HepG2 (cell line): ENCODE results near the gene RPAP3. TPM values are rescaled to one million over a fixed set of nuclear protein-coding genes. Genes with fewer than 3 reads are reported as not detected.

Experiments
- ADNP ChIP-seq: sonication (generic); formaldehyde crosslinking; IDR thresholded peaks from 2 replicates; pipeline ENCODE4 v1.4.0; 2020; ENCODE audit warnings: missing genetic modification reagents
- ATAD3A ChIP-seq: sonication (generic); formaldehyde crosslinking; IDR thresholded peaks from 2 replicates; pipeline ENCODE4 v1.4.0; 2020; ENCODE audit warnings: missing genetic modification reagents
- CEBPZ ChIP-seq: IDR thresholded peaks from 2 replicates; pipeline ENCODE4 v1.6.1; 2012; ENCODE audit warnings: low read length, improper control_type of control experiment
- CENPBD1 ChIP-seq: sonication (generic); formaldehyde crosslinking; IDR thresholded peaks from 2 replicates; pipeline ENCODE4 v1.8.0; 2022; ENCODE audit warnings: missing genetic modification reagents, low read depth, mild to moderate bottlenecking, borderline replicate concordance
- HDAC1 ChIP-seq: sonication (generic); formaldehyde crosslinking; IDR thresholded peaks from 2 replicates; pipeline ENCODE4 v1.5.1; 2020; ENCODE audit warnings: mild to moderate bottlenecking, missing genetic modification reagents
- HIVEP1 ChIP-seq: sonication (generic); formaldehyde crosslinking; IDR thresholded peaks from 2 replicates; pipeline ENCODE4 v1.4.0; 2020; ENCODE audit warnings: mild to moderate bottlenecking, missing genetic modification reagents
- HOXA9 ChIP-seq: sonication (generic); formaldehyde crosslinking; IDR thresholded peaks from 2 replicates; pipeline ENCODE4 v1.8.1; 2022; ENCODE audit warnings: missing genetic modification reagents, mild to moderate bottlenecking, moderate library complexity, borderline replicate concordance
- MAFK ChIP-seq, 2 experiments: IDR thresholded peaks in 1 of 2; conservative IDR thresholded peaks in 1 of 2; 2 replicates each; pipeline ENCODE4 v1.6.1; 2011; ENCODE audit warnings: improper control_type of control experiment in 2 of 2, low read length in 2 of 2
- MEF2D ChIP-seq: sonication (generic); formaldehyde crosslinking; IDR thresholded peaks from 2 replicates; pipeline ENCODE4 v1.5.1; 2020; ENCODE audit warnings: mild to moderate bottlenecking, missing genetic modification reagents
- NFYB ChIP-seq: sonication (generic); formaldehyde crosslinking; IDR thresholded peaks from 2 replicates; pipeline ENCODE4 v1.4.0; 2020; ENCODE audit warnings: missing genetic modification reagents
- NR0B2 ChIP-seq: sonication (generic); formaldehyde crosslinking; IDR thresholded peaks from 2 replicates; pipeline ENCODE4 v1.4.0; 2020; ENCODE audit warnings: mild to moderate bottlenecking, missing genetic modification reagents
- SATB2 ChIP-seq: sonication (generic); formaldehyde crosslinking; IDR thresholded peaks from 2 replicates; pipeline ENCODE4 v1.5.0; 2020; ENCODE audit warnings: missing genetic modification reagents
- TMF1 ChIP-seq: sonication (generic); formaldehyde crosslinking; IDR thresholded peaks from 2 replicates; pipeline ENCODE4 v1.8.1; 2022; ENCODE audit warnings: low read depth, missing genetic modification reagents
- ZFX ChIP-seq: sonication (generic); formaldehyde crosslinking; IDR thresholded peaks from 2 replicates; pipeline ENCODE4 v1.4.0; 2020; ENCODE audit warnings: mild to moderate bottlenecking, low read depth, missing genetic modification reagents, moderate library complexity
- ZFYVE20 ChIP-seq: sonication (generic); formaldehyde crosslinking; IDR thresholded peaks from 2 replicates; pipeline ENCODE4 v1.8.0; 2023; ENCODE audit warnings: low read depth, mild to moderate bottlenecking, moderate library complexity, missing genetic modification reagents, borderline replicate concordance
- ZNF331 ChIP-seq: sonication (generic); formaldehyde crosslinking; IDR thresholded peaks from 2 replicates; pipeline ENCODE4 v1.4.0; 2020; ENCODE audit warnings: missing genetic modification reagents
- ZNF569 ChIP-seq: sonication (generic); formaldehyde crosslinking; IDR thresholded peaks from 2 replicates; pipeline ENCODE4 v1.5.0; 2020; ENCODE audit warnings: mild to moderate bottlenecking, missing genetic modification reagents, moderate library complexity, borderline replicate concordance
- ZNF607 ChIP-seq: sonication (generic); formaldehyde crosslinking; IDR thresholded peaks from 2 replicates; pipeline ENCODE4 v1.5.1; 2020; ENCODE audit warnings: missing genetic modification reagents, mild to moderate bottlenecking, borderline replicate concordance
- ZNF670 ChIP-seq: sonication (generic); formaldehyde crosslinking; IDR thresholded peaks from 2 replicates; pipeline ENCODE4 v1.8.0; 2022; ENCODE audit warnings: mild to moderate bottlenecking, missing genetic modification reagents, borderline replicate concordance
- ZNF761 ChIP-seq: sonication (generic); formaldehyde crosslinking; conservative IDR thresholded peaks from 2 replicates; pipeline ENCODE4 v1.4.0; 2020; ENCODE audit warnings: mild to moderate bottlenecking, missing genetic modification reagents
- polyA plus RNA-seq, 8 experiments: library from polyadenylated mRNA; depleted of rRNA in 3 of 8; stranded (reverse) in 7 of 8; unstranded in 1 of 8; fragments of >200 nt; fragmentation: Illumina TruSeq in 4 of 8; extraction: Trizol in 4 of 8; gene quantifications; 2 replicates each; pipeline versions ENCODE4 v1.2.1 to v1.2.3, GENCODE V29; 2011 to 2016; ENCODE audit warnings: low read depth in 4 of 8, missing spikeins in 1 of 8, mixed read lengths in 1 of 8; ENCODE audit not compliant: insufficient read depth in 1 of 8
- total RNA-seq, 5 experiments: library from RNA; depleted of rRNA; stranded (reverse); fragments of >200 nt; fragmentation: Illumina TruSeq; extraction: Trizol; gene quantifications; 2 replicates each; pipeline ENCODE4 v1.2.3, GENCODE V29; 2016; ENCODE audit warnings: low read depth in 1 of 5
- TF ChIP-seq, protein P1 (sequence below): sonication (generic); formaldehyde crosslinking; IDR thresholded peaks from 2 replicates; pipeline ENCODE4 v1.4.0; 2020; ENCODE audit warnings: mild to moderate bottlenecking, missing genetic modification reagents
- TF ChIP-seq, protein P2 (sequence below): sonication (generic); formaldehyde crosslinking; IDR thresholded peaks from 2 replicates; pipeline ENCODE4 v1.4.0; 2020; ENCODE audit warnings: missing genetic modification reagents

Gene RPAP3
- total and polyA plus RNA-seq, 2 of the 13 experiments (the other 11 are each of a cell fraction or from before 2014, with no cell fraction given) = 8.8 to 32.8 TPM

GRCh38 chr12:47705566-47706425 lies at the start of gene RPAP3 (continued):
- TF ChIP-seq, protein P1, sequence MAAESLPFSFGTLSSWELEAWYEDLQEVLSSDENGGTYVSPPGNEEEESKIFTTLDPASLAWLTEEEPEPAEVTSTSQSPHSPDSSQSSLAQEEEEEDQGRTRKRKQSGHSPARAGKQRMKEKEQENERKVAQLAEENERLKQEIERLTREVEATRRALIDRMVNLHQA (CRISPR knock-in tag) = no peak
- TF ChIP-seq HDAC1 (CRISPR knock-in tag) = peak; percentile 72
- TF ChIP-seq HOXA9 (CRISPR knock-in tag) = no peak
- TF ChIP-seq CEBPZ = no peak
- no peak for TF ChIP-seq NFYB (CRISPR knock-in tag)
- TF ChIP-seq ZNF569 (CRISPR knock-in tag) = no peak
- TF ChIP-seq CENPBD1 = no peak
- TF ChIP-seq ZFX = peak; percentile 96
- TF ChIP-seq ATAD3A (CRISPR knock-in tag) = no peak
- TF ChIP-seq SATB2 (CRISPR knock-in tag) = no peak
- TF ChIP-seq TMF1 = peak; percentile 57; the same call in 1 of the 2 replicates
- TF ChIP-seq ZNF607 (CRISPR knock-in tag) = peak; percentile 75
- TF ChIP-seq, protein P2, sequence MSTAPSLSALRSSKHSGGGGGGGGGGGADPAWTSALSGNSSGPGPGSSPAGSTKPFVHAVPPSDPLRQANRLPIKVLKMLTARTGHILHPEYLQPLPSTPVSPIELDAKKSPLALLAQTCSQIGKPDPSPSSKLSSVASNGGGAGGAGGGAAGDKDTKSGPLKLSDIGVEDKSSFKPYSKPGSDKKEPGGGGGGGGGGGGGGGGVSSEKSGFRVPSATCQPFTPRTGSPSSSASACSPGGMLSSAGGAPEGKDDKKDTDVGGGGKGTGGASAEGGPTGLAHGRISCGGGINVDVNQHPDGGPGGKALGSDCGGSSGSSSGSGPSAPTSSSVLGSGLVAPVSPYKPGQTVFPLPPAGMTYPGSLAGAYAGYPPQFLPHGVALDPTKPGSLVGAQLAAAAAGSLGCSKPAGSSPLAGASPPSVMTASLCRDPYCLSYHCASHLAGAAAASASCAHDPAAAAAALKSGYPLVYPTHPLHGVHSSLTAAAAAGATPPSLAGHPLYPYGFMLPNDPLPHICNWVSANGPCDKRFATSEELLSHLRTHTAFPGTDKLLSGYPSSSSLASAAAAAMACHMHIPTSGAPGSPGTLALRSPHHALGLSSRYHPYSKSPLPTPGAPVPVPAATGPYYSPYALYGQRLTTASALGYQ = no peak
- no peak; the same call in 1 of the 2 replicates for TF ChIP-seq ZNF331 (CRISPR knock-in tag)
- no peak for TF ChIP-seq MEF2D (CRISPR knock-in tag)
- TF ChIP-seq HIVEP1 (CRISPR knock-in tag) = peak; percentile 65; the same call in 1 of the 2 replicates
- no peak for TF ChIP-seq ZNF761
- TF ChIP-seq MAFK (conservative IDR thresholded peaks at IDR 0.05 in 1 of 2, IDR thresholded peaks at IDR 0.05 in 1 of 2; ENCODE audit: low read length in 2 of 2) = no peak
- TF ChIP-seq ADNP (CRISPR knock-in tag) = no peak
- TF ChIP-seq NR0B2 (CRISPR knock-in tag) = no peak
- 0 out of 2 replicates have a peak, but pooled peaks have one; percentile 51 for TF ChIP-seq ZFYVE20 (CRISPR knock-in tag)
- peak; percentile 73; the same call in 1 of the 2 replicates for TF ChIP-seq ZNF670 (CRISPR knock-in tag)
